A673 (cell line): ENCODE data around the gene PRAMEF1. TPM values are rescaled to one million over a fixed set of nuclear protein-coding genes. Genes with fewer than 3 reads are reported as not detected.

Source experiments
- BruUV-seq: library from RNA; stranded (reverse); fragments of 400-500 nt; replicated peaks from 2 replicates; lab custom pipeline; 2021; lab: Mats Ljungman, UMichigan
- CTCF ChIA-PET: fragments of 300-600 bp; sonication (Branson Sonifier 250); formaldehyde crosslinking; loops from one replicate; lab custom pipeline; 2022; ENCODE audit warnings: antibody characterized with exemption; lab: Charles Lee
- POLR2A ChIA-PET: fragments of 300-600 bp; sonication (Branson Sonifier 250); formaldehyde crosslinking; loops from one replicate; lab custom pipeline; 2022; ENCODE audit warnings: antibody characterized with exemption; ENCODE audit not compliant: low non-redundant PET; lab: Charles Lee
- DNase-seq: peaks from one replicate; pipeline ENCODE4 v3.0.0-alpha.2; 2015; ENCODE audit warnings: low spot score
- H3K27ac ChIP-seq: fragments of 200-600 bp; sonication (generic); 2 replicates; pipeline ENCODE4 v1.5.1; 2016; ENCODE audit warnings: mixed run types, low read depth, mild to moderate bottlenecking, mixed read lengths, antibody characterized with exemption, low read length; ENCODE audit not compliant: poor library complexity, severe bottlenecking
- H3K27me3 ChIP-seq: fragments of 200-600 bp; sonication (generic); replicated peaks from 2 replicates; pipeline ENCODE4 v1.6.1; 2017; ENCODE audit warnings: mixed run types, low read depth, mild to moderate bottlenecking, mixed read lengths, antibody characterized with exemption, low read length; ENCODE audit not compliant: insufficient read depth, poor library complexity
- H3K36me3 ChIP-seq: fragments of 200-600 bp; sonication (generic); 2 replicates; pipeline ENCODE4 v1.6.1; 2016; ENCODE audit warnings: mixed run types, mild to moderate bottlenecking, mixed read lengths, antibody characterized with exemption, low read length; ENCODE audit not compliant: insufficient read depth, poor library complexity, severe bottlenecking
- H3K4me1 ChIP-seq: fragments of 200-600 bp; sonication (generic); 2 replicates; pipeline ENCODE4 v1.6.1; 2017; ENCODE audit warnings: mixed run types, mild to moderate bottlenecking, mixed read lengths, antibody characterized with exemption, low read length; ENCODE audit not compliant: insufficient read depth, poor library complexity, severe bottlenecking
- H3K4me3 ChIP-seq: fragments of 200-600 bp; sonication (generic); 2 replicates; pipeline ENCODE4 v1.5.1; 2016; ENCODE audit warnings: low read depth, mixed run types, mild to moderate bottlenecking, mixed read lengths, low read length; ENCODE audit not compliant: poor library complexity, severe bottlenecking
- H3K9me3 ChIP-seq: fragments of 200-600 bp; sonication (generic); 2 replicates; pipeline ENCODE4 v1.6.1; 2016; ENCODE audit warnings: mixed run types, low read depth, mild to moderate bottlenecking, mixed read lengths, antibody characterized with exemption, low read length; ENCODE audit not compliant: poor library complexity, severe bottlenecking
- EZH2 ChIP-seq: fragments of 200-600 bp; sonication (generic); IDR thresholded peaks from 2 replicates; pipeline ENCODE4 v1.6.1; 2017; ENCODE audit warnings: borderline replicate concordance, low read depth, mild to moderate bottlenecking, mixed read lengths, antibody characterized with exemption, low read length; ENCODE audit not compliant: poor library complexity, severe bottlenecking
- intact Hi-C: fragments of 100-400 bp; cut with micrococcal nuclease; formaldehyde crosslinking; loops from one replicate; pipeline ENCODE4 v1.10.0; 2022; ENCODE audit not compliant: unreplicated experiment
- total RNA-seq: library from RNA; stranded (reverse); gene quantifications from 2 replicates; pipeline ENCODE4 v1.2.3, GENCODE V29; 2021
- TF ChIP-seq, protein P1 (sequence below): fragments of 300-800, 200-600 bp; sonication (generic); conservative IDR thresholded peaks from 2 replicates; pipeline ENCODE4 v1.5.1; 2017; ENCODE audit warnings: low read depth, mild to moderate bottlenecking, antibody characterized with exemption, low read length, moderate library complexity, mixed read lengths

The PRAMEF1 gene
- total RNA-seq, 1 experiment from 2014 or later = not detected

GRCh38 chr1:12745992-12746323 lies 45.2 kb upstream of the PRAMEF1 start, which contains the start of gene CFAP107:
Gene CFAP107, plus strand, starts transcription at chr1:12746200. Its CDS starts 231 bp downstream, at chr1:12746431.
- H3K36me3 ChIP-seq = no peaks in the 10 kb centered on the region
- H3K27me3 ChIP-seq = peaks cover 8% of the 10 kb centered on the region
- intact Hi-C loops = no loop called here
- no peak within 1 kb of the TSS for H3K27ac ChIP-seq
- no TSS peak for BruUV-seq
- TF ChIP-seq, protein P1, sequence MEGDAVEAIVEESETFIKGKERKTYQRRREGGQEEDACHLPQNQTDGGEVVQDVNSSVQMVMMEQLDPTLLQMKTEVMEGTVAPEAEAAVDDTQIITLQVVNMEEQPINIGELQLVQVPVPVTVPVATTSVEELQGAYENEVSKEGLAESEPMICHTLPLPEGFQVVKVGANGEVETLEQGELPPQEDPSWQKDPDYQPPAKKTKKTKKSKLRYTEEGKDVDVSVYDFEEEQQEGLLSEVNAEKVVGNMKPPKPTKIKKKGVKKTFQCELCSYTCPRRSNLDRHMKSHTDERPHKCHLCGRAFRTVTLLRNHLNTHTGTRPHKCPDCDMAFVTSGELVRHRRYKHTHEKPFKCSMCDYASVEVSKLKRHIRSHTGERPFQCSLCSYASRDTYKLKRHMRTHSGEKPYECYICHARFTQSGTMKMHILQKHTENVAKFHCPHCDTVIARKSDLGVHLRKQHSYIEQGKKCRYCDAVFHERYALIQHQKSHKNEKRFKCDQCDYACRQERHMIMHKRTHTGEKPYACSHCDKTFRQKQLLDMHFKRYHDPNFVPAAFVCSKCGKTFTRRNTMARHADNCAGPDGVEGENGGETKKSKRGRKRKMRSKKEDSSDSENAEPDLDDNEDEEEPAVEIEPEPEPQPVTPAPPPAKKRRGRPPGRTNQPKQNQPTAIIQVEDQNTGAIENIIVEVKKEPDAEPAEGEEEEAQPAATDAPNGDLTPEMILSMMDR = no peak
- TF ChIP-seq EZH2 = no peak
- H3K4me1 ChIP-seq = peaks cover 5% of the 10 kb centered on the region
- no peak for DNase-seq
- no peak within 1 kb of the TSS for H3K4me3 ChIP-seq
- CTCF ChIA-PET = no interaction called here
- POLR2A ChIA-PET = interaction anchor here (0.6 kb wide), 1 partner anchor 16 kb away, joined by 5 read pairs; no protein-coding TSS in a partner anchor
- H3K9me3 ChIP-seq = peaks cover 17% of the 10 kb centered on the region

- Histone ChIP-seq H3K4me3 (no peak overlapping the region), H3K9me3 (peaks cover 17% of the 10 kb centered on the region), H3K36me3 (no peaks in the 10 kb centered on the region), H3K27ac (no peak overlapping the region), H3K4me1 (peaks cover 5% of the 10 kb centered on the region), H3K27me3 (peaks cover 12% of the 10 kb centered on the region)
- no TSS peak for BruUV-seq
- intact Hi-C loops = no loop called here
- CTCF ChIA-PET = no interaction called here
- no peak for DNase-seq
- TF ChIP-seq, protein P1 = no peak
- TF ChIP-seq EZH2 = no peak
- POLR2A ChIA-PET = no interaction called here
Measured at GRCh38 chr1:12748778-12749355, 42.3 kb upstream of the PRAMEF1 start.

- Histone ChIP-seq H3K27ac (no peak overlapping the region), H3K4me1 (no peaks in the 10 kb centered on the region), H3K4me3 (no peak overlapping the region), H3K9me3 (peaks cover 6% of the 10 kb centered on the region), H3K27me3 (peaks cover 21% of the 10 kb centered on the region), H3K36me3 (no peaks in the 10 kb centered on the region)
- ChIA-PET CTCF (no interaction called here), POLR2A (no interaction called here)
- TF ChIP-seq EZH2 = no peak
- TF ChIP-seq, protein P1 = no peak
- DNase-seq = no peak
- intact Hi-C loops = no loop called here
- no TSS peak for BruUV-seq
Measured at GRCh38 chr1:12754738-12755137, 36.5 kb upstream of the PRAMEF1 start.
